OCI-LY7 (cell line): ENCODE measurements around the gene MED20. TPM values are rescaled to one million over a fixed set of nuclear protein-coding genes. Genes with fewer than 3 reads are reported as not detected.

ENCODE experiments used
- BruUV-seq: library from RNA; stranded (reverse); fragments of 400-500 nt; replicated peaks from 2 replicates; lab custom pipeline; 2021; lab: Mats Ljungman, UMichigan
- CTCF ChIA-PET: fragments of 300-600 bp; sonication (Branson Sonifier 250); formaldehyde crosslinking; loops from one replicate; lab custom pipeline; 2022; ENCODE audit warnings: antibody characterized with exemption; ENCODE audit not compliant: unreplicated experiment; lab: Charles Lee
- POLR2A ChIA-PET: fragments of 300-600 bp; sonication (Branson Sonifier 250); formaldehyde crosslinking; loops from one replicate; lab custom pipeline; 2022; ENCODE audit warnings: antibody characterized with exemption; lab: Charles Lee
- DNase-seq: peaks from one replicate; pipeline ENCODE4 v3.0.0-alpha.2; 2015; ENCODE audit warnings: low spot score
- H2AFZ ChIP-seq: fragments of 200-600 bp; sonication (generic), shearing (Covaris generic); 2 replicates; pipeline ENCODE4 v1.6.1; 2014; ENCODE audit warnings: mild to moderate bottlenecking, antibody characterized with exemption, low read length, moderate library complexity
- H3K27ac ChIP-seq: fragments of 200-600 bp; sonication (generic); 2 replicates; pipeline ENCODE4 v1.5.1; 2014; ENCODE audit warnings: mixed run types, low read depth, mild to moderate bottlenecking, moderate library complexity, low read length, inconsistent platforms; ENCODE audit not compliant: poor library complexity, severe bottlenecking
- H3K36me3 ChIP-seq: fragments of 200-600 bp; sonication (generic); 2 replicates; pipeline ENCODE4 v1.6.1; 2014; ENCODE audit warnings: mild to moderate bottlenecking, antibody characterized with exemption, low read length, moderate library complexity, mixed read lengths; ENCODE audit not compliant: insufficient read depth
- H3K4me1 ChIP-seq: fragments of 200-600 bp; sonication (generic); 2 replicates; pipeline ENCODE4 v1.5.1; 2014; ENCODE audit warnings: mild to moderate bottlenecking, low read length; ENCODE audit not compliant: insufficient read depth, poor library complexity, severe bottlenecking
- H3K4me2 ChIP-seq: fragments of 200-600 bp; sonication (generic); 2 replicates; pipeline ENCODE4 v1.6.1; 2014; ENCODE audit warnings: mild to moderate bottlenecking, low read length
- H3K4me3 ChIP-seq: fragments of 200-600 bp; sonication (generic); 2 replicates; pipeline ENCODE4 v1.5.1; 2014; ENCODE audit warnings: mild to moderate bottlenecking, low read depth, low read length; ENCODE audit not compliant: poor library complexity, severe bottlenecking
- H3K79me2 ChIP-seq: fragments of 200-600 bp; sonication (generic); 2 replicates; pipeline ENCODE4 v1.6.1; 2016; ENCODE audit warnings: low read depth, mild to moderate bottlenecking, low read length, moderate library complexity, mixed read lengths; ENCODE audit not compliant: insufficient read depth
- H3K9me2 ChIP-seq: fragments of 200-600 bp; sonication (generic); 2 replicates; pipeline ENCODE4 v1.6.1; 2016; ENCODE audit warnings: mild to moderate bottlenecking, low read length, mixed read lengths; ENCODE audit not compliant: insufficient read depth
- H3K9me3 ChIP-seq: fragments of 200-600 bp; sonication (generic); 2 replicates; pipeline ENCODE4 v1.6.1; 2014; ENCODE audit warnings: mild to moderate bottlenecking, mixed run types, low read length, mixed read lengths
- H4K20me1 ChIP-seq: fragments of 200-600 bp; sonication (generic); 2 replicates; pipeline ENCODE4 v1.6.1; 2014; ENCODE audit warnings: mild to moderate bottlenecking, antibody characterized with exemption, low read length, moderate library complexity, mixed read lengths; ENCODE audit not compliant: insufficient read depth
- CTCF ChIP-seq: fragments of 200-600 bp; sonication (generic); conservative IDR thresholded peaks from 2 replicates; pipeline ENCODE4 v1.5.1; 2014; ENCODE audit warnings: mild to moderate bottlenecking, antibody characterized with exemption, low read length, moderate library complexity, mixed read lengths
- EZH2phosphoT487 ChIP-seq: fragments of 200-600 bp; sonication (generic); IDR thresholded peaks from 2 replicates; pipeline ENCODE4 v1.6.1; 2018; ENCODE audit warnings: low read depth, borderline replicate concordance, mild to moderate bottlenecking, mixed run types, antibody characterized with exemption, low read length, moderate library complexity, mixed read lengths
- intact Hi-C: fragments of 100-400 bp; cut with micrococcal nuclease; formaldehyde crosslinking; loops from one replicate; pipeline ENCODE4 v1.10.0; 2022; ENCODE audit not compliant: unreplicated experiment
- total RNA-seq, 2 experiments: library from RNA; depleted of rRNA in 1 of 2; stranded (reverse); fragments of >200 nt in 1 of 2; shearing (Covaris generic) in 1 of 2; gene quantifications; 2 replicates each; pipeline ENCODE4 v1.2.3, GENCODE V29; 2014 to 2022

MED20 gene
- total RNA-seq, 2 experiments from 2014 or later = 30.7 to 35.2 TPM

- DNase-seq = no peak
- POLR2A ChIA-PET = interaction anchor here (1.4 to 2.0 kb wide), 6 partner anchors 8 to 23 kb away, joined by 3 to 9 read pairs (median 6); partner anchors contain the start of gene CCND3
- no peak overlapping the region for H3K27ac ChIP-seq
- no TSS peak for BruUV-seq
- H3K9me3 ChIP-seq = no peaks in the 10 kb centered on the region
- no peaks in the 10 kb centered on the region for H4K20me1 ChIP-seq
- intact Hi-C loops = no loop called here
- H3K9me2 ChIP-seq = no peaks in the 10 kb centered on the region
- CTCF ChIA-PET = no interaction called here
- no peak overlapping the region for H3K4me2 ChIP-seq
- no peak overlapping the region for H3K4me3 ChIP-seq
- no peaks in the 10 kb centered on the region for H3K79me2 ChIP-seq
- TF ChIP-seq EZH2phosphoT487 (no peak), CTCF (no peak)
- H2AFZ ChIP-seq = no peak overlapping the region
- no peaks in the 10 kb centered on the region for H3K36me3 ChIP-seq
- H3K4me1 ChIP-seq = peaks cover 6% of the 10 kb centered on the region
Observed at GRCh38 chr6:41964201-41964887, 43.4 kb upstream of the MED20 start.

GRCh38 chr6:41963371-41963770 lies 42.4 kb upstream of the MED20 start:
- Histone ChIP-seq H3K4me2 (no peak overlapping the region), H2AFZ (no peak overlapping the region), H3K79me2 (no peaks in the 10 kb centered on the region), H3K4me3 (no peak overlapping the region), H3K27ac (no peak overlapping the region), H3K9me3 (0 out of 2 replicates have a peak, but pooled peaks cover 5% of the 10 kb centered on the region), H3K4me1 (peaks cover 6% of the 10 kb centered on the region), H3K36me3 (no peaks in the 10 kb centered on the region), H3K9me2 (no peaks in the 10 kb centered on the region), H4K20me1 (no peaks in the 10 kb centered on the region)
- no TSS peak for BruUV-seq
- intact Hi-C loops = no loop called here
- DNase-seq = no peak
- CTCF ChIA-PET = interaction anchor here (0.6 to 1.0 kb wide), 2 partner anchors 14 kb away, joined by 3 read pairs; no protein-coding TSS in a partner anchor
- TF ChIP-seq CTCF = no peak
- no peak for TF ChIP-seq EZH2phosphoT487
- POLR2A ChIA-PET = interaction anchor here (0.7 to 2.0 kb wide), 8 partner anchors 9 to 22 kb away, joined by 3 to 9 read pairs (median 5); partner anchors contain the start of gene CCND3

- H3K4me1 ChIP-seq = peaks cover 6% of the 10 kb centered on the region
- no peaks in the 10 kb centered on the region for H3K36me3 ChIP-seq
- H2AFZ ChIP-seq = no peak overlapping the region
- H3K27ac ChIP-seq = no peak overlapping the region
- intact Hi-C loops = no loop called here
- no peak overlapping the region for H3K4me2 ChIP-seq
- no peaks in the 10 kb centered on the region for H3K79me2 ChIP-seq
- no peaks in the 10 kb centered on the region for H4K20me1 ChIP-seq
- TF ChIP-seq CTCF (no peak), EZH2phosphoT487 (no peak)
- POLR2A ChIA-PET = interaction anchor here (0.6 to 1.1 kb wide), 5 partner anchors 8 to 1805 kb away, joined by 3 to 5 read pairs (median 3); partner anchors contain the start of gene TAF8
- no peaks in the 10 kb centered on the region for H3K9me2 ChIP-seq
- H3K4me3 ChIP-seq = no peak overlapping the region
- H3K9me3 ChIP-seq = 0 out of 2 replicates have a peak, but pooled peaks cover 5% of the 10 kb centered on the region
- no peak for DNase-seq
- BruUV-seq = no TSS peak
- CTCF ChIA-PET = no interaction called here
Observed at GRCh38 chr6:41960028-41960427, 39.1 kb upstream of the MED20 start.
